Measurements from ENCODE around the gene UGT2B7. TPM values are rescaled to one million over a fixed set of nuclear protein-coding genes. Genes with fewer than 3 reads are reported as not detected.

The UGT2B7 gene
- total RNA-seq, 2 experiments from 2014 or later: not detected

- intact Hi-C loops (cut with micrococcal nuclease): no loop called here
- Mint-ChIP-seq H3K4me3 (no peak overlapping the region), H3K27ac (no peak overlapping the region), H3K9me3 (no peaks in the 10 kb centered on the region), H3K4me1 (ENCODE audit: low read depth) (no peaks in the 10 kb centered on the region), H3K36me3 (ENCODE audit: low read depth) (no peaks in the 10 kb centered on the region), H3K27me3 (no peaks in the 10 kb centered on the region)
- ATAC-seq (no peak), DNase-seq (no peak)
- no peak for TF ChIP-seq CTCF (IDR thresholded peaks at IDR 0.05)
- ChIA-PET POLR2A (no interaction called here), CTCF (no interaction called here)
These were observed 25.7 kb upstream of the UGT2B7 start for GRCh38 chr4:69070590-69070989.

GRCh38 chr4:69071286-69071685, 25.0 kb upstream of the UGT2B7 start:
- TF ChIP-seq CTCF (IDR thresholded peaks at IDR 0.05): no peak
- H3K4me1 Mint-ChIP-seq (ENCODE audit: low read depth): no peaks in the 10 kb centered on the region
- ATAC-seq: no peak
- H3K9me3 Mint-ChIP-seq: no peaks in the 10 kb centered on the region
- no peak overlapping the region for H3K4me3 Mint-ChIP-seq
- H3K27me3 Mint-ChIP-seq: no peaks in the 10 kb centered on the region
- ChIA-PET CTCF (no interaction called here), POLR2A (no interaction called here)
- intact Hi-C loops (cut with micrococcal nuclease): no loop called here
- no peak overlapping the region for H3K27ac Mint-ChIP-seq
- H3K36me3 Mint-ChIP-seq (ENCODE audit: low read depth): no peaks in the 10 kb centered on the region
- DNase-seq: no peak

GRCh38 chr4:69073375-69073774, 22.9 kb upstream of the UGT2B7 start:
- DNase-seq: no peak
- no peak for ATAC-seq
- no peak overlapping the region for H3K4me3 Mint-ChIP-seq
- CTCF ChIA-PET: no interaction called here
- no peaks in the 10 kb centered on the region for H3K27me3 Mint-ChIP-seq
- no peaks in the 10 kb centered on the region for H3K4me1 Mint-ChIP-seq (ENCODE audit: low read depth)
- H3K36me3 Mint-ChIP-seq (ENCODE audit: low read depth): no peaks in the 10 kb centered on the region
- POLR2A ChIA-PET: no interaction called here
- TF ChIP-seq CTCF (IDR thresholded peaks at IDR 0.05): no peak
- intact Hi-C loops (cut with micrococcal nuclease): no loop called here
- peaks cover under 1% of the 10 kb centered on the region for H3K9me3 Mint-ChIP-seq
- H3K27ac Mint-ChIP-seq: no peak overlapping the region

GRCh38 chr4:69075061-69075792, 21.0 kb upstream of the UGT2B7 start:
- no peak for TF ChIP-seq CTCF (IDR thresholded peaks at IDR 0.05)
- ATAC-seq (no peak), DNase-seq (no peak)
- H3K4me1 Mint-ChIP-seq (ENCODE audit: low read depth): no peaks in the 10 kb centered on the region
- H3K36me3 Mint-ChIP-seq (ENCODE audit: low read depth): no peaks in the 10 kb centered on the region
- H3K4me3 Mint-ChIP-seq: no peak overlapping the region
- POLR2A ChIA-PET: no interaction called here
- H3K9me3 Mint-ChIP-seq: peaks cover 3% of the 10 kb centered on the region
- H3K27me3 Mint-ChIP-seq: peaks cover 1% of the 10 kb centered on the region
- CTCF ChIA-PET: no interaction called here
- H3K27ac Mint-ChIP-seq: no peak overlapping the region
- intact Hi-C loops (cut with micrococcal nuclease): no loop called here

GRCh38 chr4:69078852-69079251, 17.4 kb upstream of the UGT2B7 start:
- no peak overlapping the region for H3K4me3 Mint-ChIP-seq
- peaks cover 1% of the 10 kb centered on the region for H3K27me3 Mint-ChIP-seq
- no peaks in the 10 kb centered on the region for H3K4me1 Mint-ChIP-seq (ENCODE audit: low read depth)
- TF ChIP-seq CTCF (IDR thresholded peaks at IDR 0.05): no peak
- ChIA-PET POLR2A (no interaction called here), CTCF (no interaction called here)
- no peak overlapping the region for H3K27ac Mint-ChIP-seq
- DNase-seq (no peak), ATAC-seq (no peak)
- intact Hi-C loops (cut with micrococcal nuclease): no loop called here
- H3K9me3 Mint-ChIP-seq: peaks cover 3% of the 10 kb centered on the region
- H3K36me3 Mint-ChIP-seq (ENCODE audit: low read depth): no peaks in the 10 kb centered on the region

All from activated CD8-positive, alpha-beta T cell treated with anti-CD3 and anti-CD28 coated beads for 36 hours (primary cell).